Liver (tissue), 9 donors: ENCODE measurements around the gene MTA3. TPM values are rescaled to one million over a fixed set of nuclear protein-coding genes. Genes with fewer than 3 reads are reported as not detected.

Experiments
- DNase-seq: peaks from one replicate; pipeline ENCODE4 v3.0.0-alpha.2; 2017; ENCODE audit warnings: low spot score
- H3K27ac ChIP-seq, 2 donors: one replicate each; pipeline ENCODE4 v1.7.0; 2013; ENCODE audit warnings: inconsistent platforms in 2 of 2, low read length in 2 of 2, control low read depth in 1 of 2, low read depth in 1 of 2, mild to moderate bottlenecking in 1 of 2
- H3K27me3 ChIP-seq, 4 donors: one replicate each; pipeline versions ENCODE4 v1.6.1 to v1.7.0; 2013; ENCODE audit warnings: low read length in 3 of 4, inconsistent platforms in 1 of 4, mild to moderate bottlenecking in 1 of 4, moderate library complexity in 1 of 4; ENCODE audit not compliant: control insufficient read depth in 4 of 4, insufficient read depth in 4 of 4
- H3K36me3 ChIP-seq, 4 donors: one replicate each; pipeline versions ENCODE4 v1.6.1 to v1.7.0; 2013; ENCODE audit warnings: low read length in 3 of 4, mild to moderate bottlenecking in 3 of 4, low read depth in 1 of 4, moderate library complexity in 1 of 4; ENCODE audit not compliant: control insufficient read depth in 4 of 4, insufficient read depth in 3 of 4
- H3K4me1 ChIP-seq, 4 donors: one replicate each; pipeline versions ENCODE4 v1.6.1 to v1.7.0; 2013; ENCODE audit warnings: low read length in 3 of 4, mild to moderate bottlenecking in 3 of 4, moderate library complexity in 1 of 4; ENCODE audit not compliant: control insufficient read depth in 4 of 4, insufficient read depth in 4 of 4
- H3K4me3 ChIP-seq, 3 donors: one replicate each; pipeline versions ENCODE4 v1.6.1 to v1.7.0; 2013; ENCODE audit warnings: low read length in 3 of 3, control low read depth in 1 of 3, low read depth in 1 of 3, mild to moderate bottlenecking in 1 of 3
- H3K9ac ChIP-seq, 2 donors: one replicate each; pipeline ENCODE4 v1.7.0; 2013; ENCODE audit warnings: low read length in 2 of 2, mild to moderate bottlenecking in 2 of 2, moderate library complexity in 2 of 2, control low read depth in 1 of 2, low read depth in 1 of 2
- H3K9me3 ChIP-seq, 4 donors: one replicate each; pipeline versions ENCODE4 v1.6.1 to v1.7.0; 2013; ENCODE audit warnings: low read length in 3 of 4; ENCODE audit not compliant: control insufficient read depth in 4 of 4
- ATF3 ChIP-seq: IDR thresholded peaks from 2 replicates; pipeline ENCODE4 v1.6.1; 2016; ENCODE audit warnings: antibody characterized with exemption
- CTCF ChIP-seq: fragments of 150-350 bp; IDR thresholded peaks from 2 replicates; pipeline ENCODE4 v1.5.1; 2017; ENCODE audit warnings: improper control_type of control experiment, low read depth, low read length; ENCODE audit not compliant: missing input control
- EGR1 ChIP-seq, 2 donors: IDR thresholded peaks; 2 replicates each; pipeline ENCODE4 v1.6.1; 2016 to 2018; ENCODE audit warnings: antibody characterized with exemption in 2 of 2, low read depth in 2 of 2
- FOXA1 ChIP-seq: IDR thresholded peaks from 2 replicates; pipeline ENCODE4 v1.6.1; 2016; ENCODE audit warnings: antibody characterized with exemption
- FOXA2 ChIP-seq: IDR thresholded peaks from 2 replicates; pipeline ENCODE4 v1.6.1; 2016; ENCODE audit warnings: antibody characterized with exemption
- GABPA ChIP-seq, 2 donors: IDR thresholded peaks in 1 of 2; conservative IDR thresholded peaks in 1 of 2; 2 replicates each; pipeline ENCODE4 v1.6.1; 2016; ENCODE audit warnings: antibody characterized with exemption in 2 of 2, mild to moderate bottlenecking in 1 of 2, moderate library complexity in 1 of 2
- HNF4A ChIP-seq, 2 donors: conservative IDR thresholded peaks; 2 replicates each; pipeline ENCODE4 v1.6.1; 2016; ENCODE audit warnings: antibody characterized with exemption in 2 of 2, mild to moderate bottlenecking in 2 of 2
- HNF4G ChIP-seq: IDR thresholded peaks from 2 replicates; pipeline ENCODE4 v1.6.1; 2016; ENCODE audit warnings: antibody characterized with exemption
- JUND ChIP-seq, 2 donors: IDR thresholded peaks; 2 replicates each; pipeline ENCODE4 v1.6.1; 2016; ENCODE audit warnings: antibody characterized with exemption in 2 of 2
- MAX ChIP-seq: IDR thresholded peaks from 2 replicates; pipeline ENCODE4 v1.6.1; 2016; ENCODE audit warnings: antibody characterized with exemption
- NR2F2 ChIP-seq: IDR thresholded peaks from 2 replicates; pipeline ENCODE4 v1.6.1; 2016; ENCODE audit warnings: antibody characterized with exemption
- RAD21 ChIP-seq, 2 donors: IDR thresholded peaks; 2 replicates each; pipeline ENCODE4 v1.6.1; 2016; ENCODE audit warnings: antibody characterized with exemption in 2 of 2, mild to moderate bottlenecking in 2 of 2
- REST ChIP-seq: IDR thresholded peaks from 2 replicates; pipeline ENCODE4 v1.6.1; 2016; ENCODE audit warnings: antibody characterized with exemption, mild to moderate bottlenecking
- RXRA ChIP-seq, 2 donors: IDR thresholded peaks; 2 replicates each; pipeline ENCODE4 v1.6.1; 2017 to 2018; ENCODE audit warnings: antibody characterized with exemption in 2 of 2, mild to moderate bottlenecking in 1 of 2
- SP1 ChIP-seq: IDR thresholded peaks from 2 replicates; pipeline ENCODE4 v1.6.1; 2018; ENCODE audit warnings: antibody characterized with exemption, mild to moderate bottlenecking
- YY1 ChIP-seq: IDR thresholded peaks from 2 replicates; pipeline ENCODE4 v1.6.1; 2016; ENCODE audit warnings: antibody characterized with exemption, mild to moderate bottlenecking
- ZBTB33 ChIP-seq: IDR thresholded peaks from 2 replicates; pipeline ENCODE4 v1.6.1; 2016; ENCODE audit warnings: antibody characterized with exemption
- WGBS: extraction: QIAGEN DNeasy Blood & Tissue Kit; methylation state at CpG from one replicate; pipeline ENCODE4 v1.1.7; 2013; 5-methylcytosine and 5-hydroxymethylcytosine counted together
- polyA plus RNA-seq, 2 donors: library from polyadenylated mRNA; stranded (reverse) in 1 of 2; unstranded in 1 of 2; fragments of 200-250 nt in 1 of 2; fragments of >200 nt in 1 of 2; fragmentation: Nextera tagmentation in 1 of 2; extraction: Ambion mirVana in 1 of 2; gene quantifications; one replicate each; pipeline versions ENCODE4 v1.2.1 to v1.2.3, GENCODE V29; 2013 to 2015
- total RNA-seq, 2 donors: library from RNA; depleted of rRNA; stranded (reverse); fragments of >200 nt; gene quantifications; one replicate each; pipeline ENCODE4 v1.2.3, GENCODE V29; 2014
- donor health status: healthy.
- donor health status: healthy.
- donor health status: healthy.
- donor health status: healthy.
- donor health status: healthy.

The MTA3 gene
- total and polyA plus RNA-seq, 4 donors: 5.5 to 10.3 (median 6.8) TPM

GRCh38 chr2:42777883-42778805 lies 209.7 kb downstream of the MTA3 start:
- Histone ChIP-seq H3K27me3 (no peaks in the 10 kb centered on the region), H3K4me3 (no peak overlapping the region), H3K36me3 (peaks cover 1 to 10% (median 4%) of the 10 kb centered on the region in 4 donors), H3K4me1 (peaks cover 0 to 9% (median 1%) of the 10 kb centered on the region in 4 donors), H3K27ac (no peak overlapping the region), H3K9ac (no peak overlapping the region), H3K9me3 (no peaks in the 10 kb centered on the region)
- TF ChIP-seq YY1 (no peak), RXRA (IDR thresholded peaks at IDR 0.05) (no peak), FOXA2 (no peak), HNF4A (conservative IDR thresholded peaks at IDR 0.05) (no peak), HNF4G (no peak)
- DNase-seq: no peak
- WGBS: 94% methylated on average over 3 of the region's 3 CpGs

GRCh38 chr2:42781181-42781580 lies 212.7 kb downstream of the MTA3 start:
- WGBS: 88% methylated on average over 1 of the region's 1 CpG
- Histone ChIP-seq H3K4me3 (no peak overlapping the region), H3K9ac (no peak overlapping the region), H3K9me3 (no peaks in the 10 kb centered on the region), H3K4me1 (peaks cover 5 to 37% (median 26%) of the 10 kb centered on the region in 4 donors), H3K27me3 (no peaks in the 10 kb centered on the region), H3K27ac (no peak overlapping the region), H3K36me3 (peaks cover 0 to 14% (median 4%) of the 10 kb centered on the region in 4 donors)
- no peak for DNase-seq
- TF ChIP-seq ATF3: no peak
- TF ChIP-seq FOXA2: no peak
- TF ChIP-seq MAX: no peak
- TF ChIP-seq ZBTB33: no peak
- no peak for TF ChIP-seq RXRA (IDR thresholded peaks at IDR 0.05)
- TF ChIP-seq CTCF: no peak
- no peak for TF ChIP-seq REST
- no peak for TF ChIP-seq RAD21 (IDR thresholded peaks at IDR 0.05)
- no peak for TF ChIP-seq EGR1 (IDR thresholded peaks at IDR 0.05; ENCODE audit: low read depth in 2 of 2)
- TF ChIP-seq YY1: no peak
- TF ChIP-seq NR2F2: no peak
- TF ChIP-seq FOXA1: no peak
- no peak for TF ChIP-seq GABPA (IDR thresholded peaks at IDR 0.05 in 1 of 2, conservative IDR thresholded peaks at IDR 0.05 in 1 of 2)
- TF ChIP-seq SP1: no peak
- TF ChIP-seq HNF4A (conservative IDR thresholded peaks at IDR 0.05): no peak
- TF ChIP-seq JUND (IDR thresholded peaks at IDR 0.05): no peak
